H9 (cell line): Measurements from ENCODE around the gene COG4. TPM values are rescaled to one million over a fixed set of nuclear protein-coding genes. Genes with fewer than 3 reads are reported as not detected.

ENCODE experiments used
- DNase-seq: peaks from one replicate; pipeline ENCODE4 v3.0.0-alpha.2; 2017
- H2AFZ ChIP-seq: one replicate; pipeline ENCODE4 v1.6.1; 2013; ENCODE audit warnings: mild to moderate bottlenecking, low read length, control low read depth, moderate library complexity
- H2AK5ac ChIP-seq: 2 replicates; pipeline ENCODE4 v1.6.1; 2013; ENCODE audit warnings: low read length, control low read depth, mixed read lengths; ENCODE audit not compliant: insufficient read length
- H2BK120ac ChIP-seq: one replicate; pipeline ENCODE4 v1.6.1; 2013; ENCODE audit warnings: low read depth, mild to moderate bottlenecking, low read length, control low read depth, inconsistent platforms; ENCODE audit not compliant: poor library complexity, severe bottlenecking
- H2BK12ac ChIP-seq: 2 replicates; pipeline ENCODE4 v1.6.1; 2013; ENCODE audit warnings: low read length, control low read depth, mixed read lengths, low read depth; ENCODE audit not compliant: insufficient read length
- H2BK15ac ChIP-seq: 2 replicates; pipeline ENCODE4 v1.6.1; 2013; ENCODE audit warnings: low read depth, low read length, control low read depth
- H2BK20ac ChIP-seq: one replicate; pipeline ENCODE4 v1.6.1; 2013; ENCODE audit warnings: low read depth, mild to moderate bottlenecking, low read length, control low read depth, inconsistent platforms; ENCODE audit not compliant: poor library complexity, severe bottlenecking
- H2BK5ac ChIP-seq: 2 replicates; pipeline ENCODE4 v1.6.1; 2013; ENCODE audit warnings: low read length, control low read depth, mixed read lengths; ENCODE audit not compliant: insufficient read length
- H3K14ac ChIP-seq: 2 replicates; pipeline ENCODE4 v1.6.1; 2013; ENCODE audit warnings: low read length, control low read depth; ENCODE audit not compliant: insufficient read depth
- H3K18ac ChIP-seq: 2 replicates; pipeline ENCODE4 v1.6.1; 2013; ENCODE audit warnings: low read depth, mild to moderate bottlenecking, mixed read lengths, low read length, control low read depth; ENCODE audit not compliant: insufficient read length
- H3K23ac ChIP-seq: 2 replicates; pipeline ENCODE4 v1.6.1; 2013; ENCODE audit warnings: low read length, control low read depth, mixed read lengths, low read depth; ENCODE audit not compliant: insufficient read length
- H3K23me2 ChIP-seq: 2 replicates; pipeline ENCODE4 v1.6.1; 2013; ENCODE audit warnings: low read depth, mild to moderate bottlenecking, mixed read lengths, low read length, control low read depth; ENCODE audit not compliant: insufficient read length, poor library complexity, severe bottlenecking
- H3K27ac ChIP-seq: 2 replicates; pipeline ENCODE4 v1.5.1; 2013; ENCODE audit warnings: low read length, control low read depth, mixed read lengths, low read depth; ENCODE audit not compliant: insufficient read length
- H3K27me3 ChIP-seq: 2 replicates; pipeline ENCODE4 v1.6.1; 2013; ENCODE audit warnings: low read length, control low read depth, inconsistent platforms; ENCODE audit not compliant: insufficient read depth
- H3K4ac ChIP-seq: 2 replicates; pipeline ENCODE4 v1.6.1; 2013; ENCODE audit warnings: low read depth, mild to moderate bottlenecking, control low read depth, inconsistent platforms, low read length, moderate library complexity
- H3K4me1 ChIP-seq: 2 replicates; pipeline ENCODE4 v1.6.1; 2013; ENCODE audit warnings: low read length, control low read depth, inconsistent platforms; ENCODE audit not compliant: insufficient read depth
- H3K4me2 ChIP-seq: 2 replicates; pipeline ENCODE4 v1.6.1; 2013; ENCODE audit warnings: low read length, control low read depth, mixed read lengths; ENCODE audit not compliant: insufficient read length, insufficient read depth
- H3K56ac ChIP-seq: 2 replicates; pipeline ENCODE4 v1.6.1; 2013; ENCODE audit warnings: low read depth, mild to moderate bottlenecking, mixed read lengths, low read length, control low read depth; ENCODE audit not compliant: insufficient read length
- H3K79me1 ChIP-seq: 2 replicates; pipeline ENCODE4 v1.6.1; 2013; ENCODE audit warnings: low read depth, mild to moderate bottlenecking, moderate library complexity, low read length, control low read depth, inconsistent platforms; ENCODE audit not compliant: insufficient read depth, poor library complexity, severe bottlenecking
- H3K79me2 ChIP-seq: 2 replicates; pipeline ENCODE4 v1.6.1; 2013; ENCODE audit warnings: low read length, control low read depth, inconsistent platforms; ENCODE audit not compliant: insufficient read depth
- H3K9ac ChIP-seq: 2 replicates; pipeline ENCODE4 v1.6.1; 2013; ENCODE audit warnings: low read length, control low read depth, mixed read lengths; ENCODE audit not compliant: insufficient read length; ENCODE audit errors: extremely low read depth
- H3K9me3 ChIP-seq: one replicate; pipeline ENCODE4 v1.6.1; 2013; ENCODE audit warnings: low read depth, low read length, inconsistent platforms; ENCODE audit not compliant: control insufficient read depth
- H3T11ph ChIP-seq: one replicate; pipeline ENCODE4 v1.6.1; 2013; ENCODE audit warnings: mild to moderate bottlenecking, low read length, control low read depth, inconsistent platforms
- H4K20me1 ChIP-seq: one replicate; pipeline ENCODE4 v1.6.1; 2013; ENCODE audit not compliant: control insufficient read depth, insufficient read length, insufficient read depth
- H4K5ac ChIP-seq: 2 replicates; pipeline ENCODE4 v1.6.1; 2013; ENCODE audit warnings: low read depth, mild to moderate bottlenecking, mixed read lengths, low read length, control low read depth; ENCODE audit not compliant: insufficient read length
- H4K8ac ChIP-seq: replicated peaks from 2 replicates; pipeline ENCODE4 v1.6.1; 2013; ENCODE audit warnings: low read length, control low read depth, mixed read lengths, low read depth; ENCODE audit not compliant: insufficient read length
- H4K91ac ChIP-seq: 2 replicates; pipeline ENCODE4 v1.6.1; 2013; ENCODE audit warnings: low read depth, mild to moderate bottlenecking, moderate library complexity, mixed read lengths, low read length, control low read depth; ENCODE audit not compliant: insufficient read length
- H3K27ac Mint-ChIP-seq, 3 experiments: 2 replicates in 2 of 3; 3 replicates in 1 of 3; pipeline ENCODE4 v1.8.0; 2020 to 2021; ENCODE audit warnings: mixed read lengths in 3 of 3, mild to moderate bottlenecking in 1 of 3, moderate library complexity in 1 of 3
- H3K27me3 Mint-ChIP-seq: 2 replicates; pipeline ENCODE4 v1.8.0; 2021; ENCODE audit warnings: low read depth, mild to moderate bottlenecking, moderate library complexity, mixed read lengths
- H3K36me3 Mint-ChIP-seq, 3 experiments: 2 replicates in 2 of 3; 3 replicates in 1 of 3; pipeline ENCODE4 v1.8.0; 2020 to 2021; ENCODE audit warnings: low read depth in 3 of 3, mixed read lengths in 3 of 3; ENCODE audit not compliant: insufficient read depth in 1 of 3
- H3K4me1 Mint-ChIP-seq, 2 experiments: 2 replicates each; pipeline ENCODE4 v1.8.0; 2020; ENCODE audit warnings: mixed read lengths in 2 of 2
- H3K4me3 Mint-ChIP-seq, 2 experiments: 2 replicates in 1 of 2; 3 replicates in 1 of 2; pipeline ENCODE4 v1.8.0; 2020 to 2021; ENCODE audit warnings: mild to moderate bottlenecking in 2 of 2, mixed read lengths in 2 of 2, moderate library complexity in 1 of 2
- H3K9me3 Mint-ChIP-seq, 2 experiments: 2 replicates in 1 of 2; 3 replicates in 1 of 2; pipeline ENCODE4 v1.8.0; 2020; ENCODE audit warnings: mild to moderate bottlenecking in 2 of 2, mixed read lengths in 2 of 2, moderate library complexity in 1 of 2
- WGBS: extraction: QIAGEN DNeasy Blood & Tissue Kit; methylation state at CpG from one replicate; pipeline ENCODE4 v1.1.7; 2013; ENCODE audit warnings: missing lambda C conversion rate, low lambda C conversion rate, mixed read lengths; ENCODE audit not compliant: insufficient read length; ENCODE audit errors: extremely low coverage; 5-methylcytosine and 5-hydroxymethylcytosine counted together
- total RNA-seq: library from RNA; stranded (reverse); gene quantifications from 2 replicates; pipeline ENCODE4 v1.2.1, GENCODE V29; 2021
- TF ChIP-seq, protein P1 (sequence below): fragments of 200-600 bp; sonication (generic); conservative IDR thresholded peaks from 3 replicates; pipeline ENCODE4 v1.8.0; 2021; ENCODE audit warnings: antibody characterized with exemption, mild to moderate bottlenecking

The COG4 gene
- total RNA-seq, 1 experiment from 2014 or later: 51.9 TPM

DNA sequence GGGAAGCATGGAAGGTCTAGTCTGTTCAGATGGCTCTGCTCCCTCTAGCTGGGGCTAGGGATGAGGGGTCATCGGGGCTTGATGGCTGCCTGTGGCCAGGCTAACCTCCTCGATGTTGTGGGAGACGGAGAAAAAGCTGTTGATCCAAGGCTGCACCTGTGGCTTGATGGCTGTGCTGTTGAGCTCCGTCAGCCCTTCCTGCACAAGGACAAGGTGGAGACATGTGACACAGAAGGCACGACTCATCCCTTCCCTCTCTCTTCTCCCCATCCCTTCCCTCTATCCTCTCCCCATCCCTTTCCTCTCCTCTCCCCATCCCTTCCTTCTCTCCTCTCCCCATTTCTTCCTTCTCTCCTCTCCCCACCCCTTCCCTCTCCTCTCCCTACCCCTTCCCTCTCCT is 40.7 kb downstream of the COG4 start:
- no CpG with 5 or more reads among the region's 5 CpGs for WGBS
- no peaks in the 10 kb centered on the region for H3K79me1 ChIP-seq
- no peaks in the 10 kb centered on the region for H3K27me3 ChIP-seq
- no peak overlapping the region for H2AK5ac ChIP-seq
- Mint-ChIP-seq H3K4me1 (peaks cover 4 to 8% of the 10 kb centered on the region in 2 experiments; a peak in 3 of 4 replicates), H3K27ac (no peak overlapping the region; a peak in 2 of 7 replicates), H3K4me3 (no peak overlapping the region), H3K27me3 (no peaks in the 10 kb centered on the region), H3K9me3 (no peaks in the 10 kb centered on the region), H3K36me3 (peaks cover 5 to 38% (median 33%) of the 10 kb centered on the region in 3 experiments; a peak in 6 of 7 replicates)
- no peak overlapping the region for H3T11ph ChIP-seq
- TF ChIP-seq, protein P1, sequence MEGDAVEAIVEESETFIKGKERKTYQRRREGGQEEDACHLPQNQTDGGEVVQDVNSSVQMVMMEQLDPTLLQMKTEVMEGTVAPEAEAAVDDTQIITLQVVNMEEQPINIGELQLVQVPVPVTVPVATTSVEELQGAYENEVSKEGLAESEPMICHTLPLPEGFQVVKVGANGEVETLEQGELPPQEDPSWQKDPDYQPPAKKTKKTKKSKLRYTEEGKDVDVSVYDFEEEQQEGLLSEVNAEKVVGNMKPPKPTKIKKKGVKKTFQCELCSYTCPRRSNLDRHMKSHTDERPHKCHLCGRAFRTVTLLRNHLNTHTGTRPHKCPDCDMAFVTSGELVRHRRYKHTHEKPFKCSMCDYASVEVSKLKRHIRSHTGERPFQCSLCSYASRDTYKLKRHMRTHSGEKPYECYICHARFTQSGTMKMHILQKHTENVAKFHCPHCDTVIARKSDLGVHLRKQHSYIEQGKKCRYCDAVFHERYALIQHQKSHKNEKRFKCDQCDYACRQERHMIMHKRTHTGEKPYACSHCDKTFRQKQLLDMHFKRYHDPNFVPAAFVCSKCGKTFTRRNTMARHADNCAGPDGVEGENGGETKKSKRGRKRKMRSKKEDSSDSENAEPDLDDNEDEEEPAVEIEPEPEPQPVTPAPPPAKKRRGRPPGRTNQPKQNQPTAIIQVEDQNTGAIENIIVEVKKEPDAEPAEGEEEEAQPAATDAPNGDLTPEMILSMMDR: no peak
- no peak overlapping the region for H4K8ac ChIP-seq
- H2BK12ac ChIP-seq: no peak overlapping the region
- no peak overlapping the region for H3K23ac ChIP-seq
- H4K91ac ChIP-seq: no peak overlapping the region
- H2BK5ac ChIP-seq: no peak overlapping the region
- no peaks in the 10 kb centered on the region for H3K4me1 ChIP-seq
- H3K4me2 ChIP-seq: no peak overlapping the region
- DNase-seq: no peak
- H3K14ac ChIP-seq: no peak overlapping the region
- H3K79me2 ChIP-seq: no peaks in the 10 kb centered on the region
- no peak overlapping the region for H2BK120ac ChIP-seq
- no peak overlapping the region for H2AFZ ChIP-seq
- H3K18ac ChIP-seq: no peak overlapping the region
- no peak overlapping the region for H2BK15ac ChIP-seq
- no peak overlapping the region for H3K56ac ChIP-seq
- no peak overlapping the region for H3K27ac ChIP-seq
- H2BK20ac ChIP-seq: no peak overlapping the region
- no peak overlapping the region for H3K4ac ChIP-seq
- no peaks in the 10 kb centered on the region for H3K23me2 ChIP-seq
- H4K20me1 ChIP-seq: no peaks in the 10 kb centered on the region
- no peak overlapping the region for H4K5ac ChIP-seq
- H3K9ac ChIP-seq: no peak overlapping the region
- H3K9me3 ChIP-seq: no peaks in the 10 kb centered on the region
